Measurements from ENCODE around the gene UNC93A.

DNA sequence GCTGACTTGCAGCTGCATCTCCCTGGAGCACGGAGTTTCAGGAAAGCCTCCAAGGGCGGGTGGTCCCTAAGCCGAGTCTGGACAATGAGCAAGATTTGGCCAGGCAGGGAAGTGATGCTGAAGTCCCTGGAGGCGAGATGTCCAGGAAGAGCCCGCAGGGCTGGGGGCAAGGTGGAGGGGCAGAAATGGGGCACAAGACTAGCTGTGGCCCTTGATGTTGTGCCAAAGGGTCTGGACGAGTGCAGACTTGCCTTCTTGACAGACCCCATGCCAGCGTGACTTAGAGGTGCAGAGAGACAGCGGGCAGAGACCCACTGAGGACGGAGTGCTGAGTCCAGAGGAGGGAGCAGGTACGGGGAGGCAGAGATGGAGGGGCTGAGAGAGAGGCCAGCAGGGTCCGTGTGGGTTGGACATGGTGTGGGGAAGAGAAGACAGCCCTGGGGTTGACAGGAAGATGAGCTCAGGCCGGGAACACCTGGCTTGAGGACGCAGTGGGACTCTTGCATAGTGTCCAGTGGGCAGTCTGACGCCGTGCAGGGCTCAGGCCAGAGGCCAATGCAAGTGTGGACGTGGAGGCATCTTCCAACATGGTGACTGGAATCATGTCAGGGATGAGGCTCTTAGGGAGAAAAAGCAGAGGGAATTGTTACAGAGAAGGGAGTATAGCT lies 8.7 kb downstream of the UNC93A start:
- TF ChIP-seq, protein P1, sequence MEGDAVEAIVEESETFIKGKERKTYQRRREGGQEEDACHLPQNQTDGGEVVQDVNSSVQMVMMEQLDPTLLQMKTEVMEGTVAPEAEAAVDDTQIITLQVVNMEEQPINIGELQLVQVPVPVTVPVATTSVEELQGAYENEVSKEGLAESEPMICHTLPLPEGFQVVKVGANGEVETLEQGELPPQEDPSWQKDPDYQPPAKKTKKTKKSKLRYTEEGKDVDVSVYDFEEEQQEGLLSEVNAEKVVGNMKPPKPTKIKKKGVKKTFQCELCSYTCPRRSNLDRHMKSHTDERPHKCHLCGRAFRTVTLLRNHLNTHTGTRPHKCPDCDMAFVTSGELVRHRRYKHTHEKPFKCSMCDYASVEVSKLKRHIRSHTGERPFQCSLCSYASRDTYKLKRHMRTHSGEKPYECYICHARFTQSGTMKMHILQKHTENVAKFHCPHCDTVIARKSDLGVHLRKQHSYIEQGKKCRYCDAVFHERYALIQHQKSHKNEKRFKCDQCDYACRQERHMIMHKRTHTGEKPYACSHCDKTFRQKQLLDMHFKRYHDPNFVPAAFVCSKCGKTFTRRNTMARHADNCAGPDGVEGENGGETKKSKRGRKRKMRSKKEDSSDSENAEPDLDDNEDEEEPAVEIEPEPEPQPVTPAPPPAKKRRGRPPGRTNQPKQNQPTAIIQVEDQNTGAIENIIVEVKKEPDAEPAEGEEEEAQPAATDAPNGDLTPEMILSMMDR (IDR thresholded peaks at IDR 0.05) = no peak
- no peak for TF ChIP-seq POLR2A (IDR thresholded peaks at IDR 0.05)
